A549 (cell line): ENCODE measurements around the gene PLA1A.

Source experiments
- CEBPB ChIP-seq, 2 experiments: fragments of >200 bp in 1 of 2; sonication (Bioruptor Twin) in 1 of 2; formaldehyde crosslinking in 1 of 2; IDR thresholded peaks; 2 replicates each; pipeline ENCODE4 v1.6.1; 2012 to 2016
- CHD2 ChIP-seq: fragments of 150-350 bp; IDR thresholded peaks from 2 replicates; pipeline ENCODE4 v1.6.1; 2014; ENCODE audit warnings: low read length; ENCODE audit not compliant: partially characterized antibody
- FOSL2 ChIP-seq, 2 experiments: fragments of 450-650 bp in 1 of 2; fragments of >200 bp in 1 of 2; sonication (Bioruptor Twin) in 1 of 2; formaldehyde crosslinking; IDR thresholded peaks; 2 replicates each; pipeline versions ENCODE4 v1.5.0 to v1.6.1; 2016 to 2020; ENCODE audit warnings: mild to moderate bottlenecking in 1 of 2, moderate library complexity in 1 of 2
- JUN ChIP-seq, 2 experiments: fragments of >200 bp; sonication (Bioruptor Twin); formaldehyde crosslinking; IDR thresholded peaks; 2 replicates in 1 of 2; 3 replicates in 1 of 2; pipeline ENCODE4 v1.6.1; 2016 to 2017
- MAX ChIP-seq: IDR thresholded peaks from 2 replicates; pipeline ENCODE4 v1.6.1; 2012
- MAZ ChIP-seq: fragments of 150-350 bp; IDR thresholded peaks from 2 replicates; pipeline ENCODE4 v1.6.1; 2014; ENCODE audit warnings: antibody characterized with exemption, low read depth, low read length, borderline replicate concordance
- PBX3 ChIP-seq: IDR thresholded peaks from 2 replicates; pipeline ENCODE4 v1.6.1; 2012
- POLR2A ChIP-seq: IDR thresholded peaks from 2 replicates; pipeline ENCODE4 v1.6.1; 2012; ENCODE audit warnings: mild to moderate bottlenecking, low read length
- TF ChIP-seq, protein P1 (sequence below): fragments of >200 bp; sonication (Bioruptor Twin); formaldehyde crosslinking; IDR thresholded peaks from 3 replicates; pipeline ENCODE4 v1.5.1; 2016

GRCh38 chr3:119585208-119585607, 12.5 kb upstream of the PLA1A start:
- TF ChIP-seq, protein P1, sequence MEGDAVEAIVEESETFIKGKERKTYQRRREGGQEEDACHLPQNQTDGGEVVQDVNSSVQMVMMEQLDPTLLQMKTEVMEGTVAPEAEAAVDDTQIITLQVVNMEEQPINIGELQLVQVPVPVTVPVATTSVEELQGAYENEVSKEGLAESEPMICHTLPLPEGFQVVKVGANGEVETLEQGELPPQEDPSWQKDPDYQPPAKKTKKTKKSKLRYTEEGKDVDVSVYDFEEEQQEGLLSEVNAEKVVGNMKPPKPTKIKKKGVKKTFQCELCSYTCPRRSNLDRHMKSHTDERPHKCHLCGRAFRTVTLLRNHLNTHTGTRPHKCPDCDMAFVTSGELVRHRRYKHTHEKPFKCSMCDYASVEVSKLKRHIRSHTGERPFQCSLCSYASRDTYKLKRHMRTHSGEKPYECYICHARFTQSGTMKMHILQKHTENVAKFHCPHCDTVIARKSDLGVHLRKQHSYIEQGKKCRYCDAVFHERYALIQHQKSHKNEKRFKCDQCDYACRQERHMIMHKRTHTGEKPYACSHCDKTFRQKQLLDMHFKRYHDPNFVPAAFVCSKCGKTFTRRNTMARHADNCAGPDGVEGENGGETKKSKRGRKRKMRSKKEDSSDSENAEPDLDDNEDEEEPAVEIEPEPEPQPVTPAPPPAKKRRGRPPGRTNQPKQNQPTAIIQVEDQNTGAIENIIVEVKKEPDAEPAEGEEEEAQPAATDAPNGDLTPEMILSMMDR, result no peak
- TF ChIP-seq MAZ, result no peak
- TF ChIP-seq CEBPB (IDR thresholded peaks at IDR 0.05), result no peak
- TF ChIP-seq JUN (IDR thresholded peaks at IDR 0.05), result no peak
- no peak for TF ChIP-seq MAX
- no peak for TF ChIP-seq POLR2A
- no peak for TF ChIP-seq CHD2
- TF ChIP-seq FOSL2 (IDR thresholded peaks at IDR 0.05), result no peak
- TF ChIP-seq FOSL2 (CRISPR knock-in tag; IDR thresholded peaks at IDR 0.05), result no peak
- TF ChIP-seq PBX3, result no peak
